Mucosa of gallbladder (tissue), 1 donor: ENCODE data around the gene REG3A. TPM values are rescaled to one million over a fixed set of nuclear protein-coding genes. Genes with fewer than 3 reads are reported as not detected.
A peak's percentile ranks its signal among the peaks of the same experiment; 100 is the strongest.

Experiments
- DNase-seq: peaks from one replicate; pipeline ENCODE4 v3.0.0-alpha.2; 2020; ENCODE audit warnings: low spot score
- total RNA-seq: library from RNA; stranded (reverse); gene quantifications from one replicate; pipeline ENCODE4 v1.2.1, GENCODE V29; 2021
- donor health status: DM: no; HTN: no; CAD: no.

Gene REG3A
- total RNA-seq, 1 donor from 2014 or later, result 2.9 TPM

DNA sequence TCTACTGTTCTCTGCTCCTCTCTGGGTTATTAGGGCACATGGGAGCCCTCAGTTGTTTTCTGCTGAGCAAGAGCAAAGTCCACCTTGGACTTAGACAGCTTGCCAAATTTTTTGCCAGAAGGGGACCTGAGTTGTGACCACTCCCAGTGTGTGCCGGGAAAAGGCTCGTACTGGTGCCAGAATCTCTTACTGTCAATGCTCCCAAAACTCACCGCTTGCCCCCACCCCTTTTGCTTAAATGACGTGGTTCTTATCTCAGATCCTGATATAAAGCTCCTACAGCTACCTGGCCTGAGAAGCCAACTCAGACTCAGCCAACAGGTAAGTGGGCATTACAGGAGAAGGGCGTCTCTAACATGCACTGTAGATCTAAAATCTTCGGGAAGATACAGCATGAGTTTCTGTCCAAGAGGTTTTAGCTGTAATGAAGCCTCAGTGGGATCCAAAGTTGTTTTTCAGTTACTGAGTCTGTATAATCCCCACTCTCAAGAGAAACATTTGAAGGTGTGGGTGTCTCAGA lies 39.3 kb downstream of the REG3A start, which contains the start of gene REG1A:
Gene REG1A, plus strand, starts transcription at position 295 of the 520 bp plus-strand sequence. CDS start 374 bp downstream, outside the sequence.
- peak; percentile 40 for DNase-seq

DNA sequence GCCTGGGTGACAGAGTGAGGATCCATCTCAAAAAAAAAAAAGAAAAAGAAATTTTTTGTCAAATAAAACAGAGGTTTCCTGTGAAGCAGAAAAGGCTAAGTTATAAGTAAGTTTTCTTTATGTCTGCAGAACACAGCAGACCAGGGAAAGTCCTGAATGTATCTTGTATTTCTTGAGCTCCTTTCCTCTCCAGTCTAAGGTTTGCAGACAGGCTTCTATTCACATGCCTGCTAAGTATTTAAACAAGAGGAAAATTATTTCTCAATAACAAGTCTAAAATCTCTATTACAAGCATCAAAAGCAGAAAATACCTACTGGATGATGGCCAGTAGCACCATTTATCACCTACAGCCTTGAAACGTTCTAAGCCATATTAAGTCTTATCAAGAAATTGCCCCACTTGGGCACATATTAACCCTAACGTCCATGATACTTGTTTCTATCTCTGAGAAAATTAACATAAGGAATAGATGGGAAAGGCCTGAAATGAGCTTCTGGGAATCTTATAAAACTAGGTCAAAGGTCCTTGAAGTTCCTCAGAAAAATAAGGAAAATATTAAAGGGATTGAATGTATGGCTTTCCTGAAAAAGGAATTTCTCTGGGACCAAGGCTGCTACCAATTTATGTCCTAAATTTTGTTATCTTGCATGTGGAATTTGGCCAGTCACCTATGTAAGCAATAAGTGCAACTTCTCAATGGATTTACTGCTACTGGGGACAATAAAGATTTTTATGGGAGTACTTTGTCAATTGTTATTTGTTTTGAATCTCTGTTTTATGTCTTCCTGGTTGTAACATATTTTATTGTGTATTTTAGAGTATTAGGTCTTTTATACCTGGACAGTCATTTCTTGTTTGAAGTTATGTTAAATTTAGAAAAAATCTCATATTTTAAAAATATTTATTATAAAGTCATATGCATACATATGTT lies 42.3 kb downstream of the REG3A start:
- no peak for DNase-seq

DNA sequence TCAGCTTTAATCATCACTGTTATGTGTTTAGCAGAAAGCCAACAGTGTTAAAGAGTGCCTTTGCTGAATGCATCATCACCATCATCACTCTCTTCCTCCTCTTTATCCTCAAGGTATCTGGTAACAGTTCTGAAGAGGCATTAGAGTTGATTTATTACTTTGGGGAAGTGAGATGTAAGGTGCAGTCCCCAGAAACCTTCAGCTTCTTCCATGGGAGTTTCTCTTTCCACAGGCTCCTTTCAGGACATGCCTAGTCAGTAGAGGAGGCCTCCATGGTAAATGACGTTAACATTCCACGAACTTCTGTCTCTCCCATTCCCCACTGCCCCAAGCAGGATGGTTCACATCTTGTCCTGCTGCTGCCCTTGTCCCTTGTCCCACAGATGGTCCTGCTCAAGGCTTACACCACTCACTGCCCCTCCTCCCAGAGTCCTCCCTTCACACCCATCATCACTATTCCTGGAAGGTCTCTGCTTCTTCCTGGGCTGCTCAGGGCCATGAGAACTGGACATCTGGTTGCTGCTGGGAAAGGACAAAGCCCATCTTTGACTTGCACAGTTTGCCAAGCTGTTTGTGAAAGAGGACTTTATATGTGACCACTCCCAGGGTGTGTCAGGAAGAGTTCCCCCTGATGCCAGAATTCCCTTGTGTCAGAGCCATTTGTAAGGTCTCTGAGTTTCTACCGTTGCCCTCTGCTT lies 44.6 kb downstream of the REG3A start:
- DNase-seq, result no peak

DNA sequence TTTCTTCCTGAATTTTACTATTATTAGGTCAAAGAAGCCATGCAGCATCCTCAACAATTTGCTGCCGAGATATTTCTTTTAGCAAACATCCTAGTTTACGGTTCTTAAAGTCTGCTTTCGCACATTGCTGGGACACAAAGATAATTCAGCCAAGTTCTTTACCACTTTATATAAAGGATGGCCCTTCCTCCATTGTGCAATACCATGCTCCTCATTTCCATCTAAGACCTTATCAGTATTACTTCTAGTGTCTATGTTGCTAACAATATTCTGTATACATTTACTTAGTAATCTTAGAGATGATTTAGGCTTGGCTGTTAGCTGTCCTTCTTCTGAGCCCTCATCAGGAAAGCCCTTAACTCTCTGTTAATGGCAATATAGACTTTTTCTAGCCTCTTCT lies 47.3 kb downstream of the REG3A start:
- DNase-seq, result no peak

Other genes starting within 250 kb of the REG3A start
- gene REG3G, start 134.1 kb downstream of the REG3A start, total RNA-seq, result 0.66 TPM
- 8.1 TPM for gene REG1B, start 71.8 kb downstream of the REG3A start, total RNA-seq
- gene REG1A, start 39.3 kb downstream of the REG3A start, total RNA-seq, result 33.7 TPM